Measurements from ENCODE around the gene OR2D3. TPM values are rescaled to one million over a fixed set of nuclear protein-coding genes. Genes with fewer than 3 reads are reported as not detected.

The OR2D3 gene
- total RNA-seq, 1 experiment from 2014 or later, result not detected

DNA sequence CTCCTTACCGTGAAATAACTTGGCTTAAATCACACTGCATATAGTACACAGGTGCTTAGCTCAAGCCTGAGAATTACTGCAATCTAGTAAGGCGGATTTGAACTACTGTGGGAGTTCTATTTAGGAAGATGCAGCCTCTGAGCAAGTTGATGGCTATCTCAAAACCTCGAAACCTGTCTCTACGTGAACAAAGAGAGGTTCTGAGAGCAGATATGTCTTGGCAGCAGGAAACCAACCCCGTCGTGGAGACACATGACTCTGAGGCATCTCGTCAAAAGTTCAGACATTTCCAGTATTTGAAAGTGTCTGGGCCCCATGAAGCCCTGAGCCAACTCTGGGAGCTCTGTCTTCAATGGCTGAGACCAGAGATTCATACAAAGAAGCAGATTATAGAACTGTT is 11.3 kb downstream of the OR2D3 start:
- H3K14ac ChIP-seq (ENCODE audit: insufficient read depth, low read length), result no peak overlapping the region
- H2BK15ac ChIP-seq (ENCODE audit: low read depth, low read length), result no peak overlapping the region
- no peak overlapping the region for H2BK12ac ChIP-seq (ENCODE audit: insufficient read length, low read depth, low read length)
- no peak overlapping the region for H3K56ac ChIP-seq (ENCODE audit: insufficient read length, low read depth, low read length)
- DNase-seq, result no peak
- Mint-ChIP-seq H3K27me3 (ENCODE audit: low read depth) (no peaks in the 10 kb centered on the region), H3K36me3 (ENCODE audit: insufficient read depth in 1 of 3, low read depth in 3 of 3) (peaks cover 21 to 54% (median 51%) of the 10 kb centered on the region in 3 experiments; a peak in 6 of 7 replicates), H3K9me3 (no peaks in the 10 kb centered on the region), H3K27ac (no peak overlapping the region), H3K4me3 (no peak overlapping the region), H3K4me1 (peaks cover 15% of the 10 kb centered on the region in 2 experiments)
- H4K5ac ChIP-seq (ENCODE audit: insufficient read length, low read depth, low read length), result no peak overlapping the region
- peaks cover 4% of the 10 kb centered on the region for H3K23me2 ChIP-seq (ENCODE audit: insufficient read length, low read depth, low read length, poor library complexity, severe bottlenecking)
- no peak overlapping the region for H3K18ac ChIP-seq (ENCODE audit: insufficient read length, low read depth, low read length)
- H3K27ac ChIP-seq (ENCODE audit: insufficient read length, low read depth, low read length), result no peak overlapping the region
- peaks cover 1% of the 10 kb centered on the region; the same call in 1 of the 2 replicates for H3K79me2 ChIP-seq (ENCODE audit: insufficient read depth, low read length)
- WGBS (ENCODE audit: extremely low coverage, insufficient read length, low lambda C conversion rate), result no CpG with 5 or more reads among the region's 7 CpGs
- H3K4me1 ChIP-seq (ENCODE audit: insufficient read depth, low read length), result no peaks in the 10 kb centered on the region
- no peak overlapping the region for H3T11ph ChIP-seq (ENCODE audit: low read length)
- no peak overlapping the region for H2BK5ac ChIP-seq (ENCODE audit: insufficient read length, low read length)
- no peaks in the 10 kb centered on the region for H3K9me3 ChIP-seq (ENCODE audit: control insufficient read depth, low read depth, low read length)
- no peak overlapping the region for H4K91ac ChIP-seq (ENCODE audit: insufficient read length, low read depth, low read length)
- no peak overlapping the region for H3K9ac ChIP-seq (ENCODE audit: extremely low read depth, insufficient read length, low read length)
- H4K20me1 ChIP-seq (ENCODE audit: control insufficient read depth, insufficient read depth, insufficient read length), result no peaks in the 10 kb centered on the region
- no peak overlapping the region for H4K8ac ChIP-seq (replicated peaks; ENCODE audit: insufficient read length, low read depth, low read length)
- no peak overlapping the region for H2BK20ac ChIP-seq (ENCODE audit: low read depth, low read length, poor library complexity, severe bottlenecking)
- H3K4me2 ChIP-seq (ENCODE audit: insufficient read depth, insufficient read length, low read length), result no peak overlapping the region
- H3K79me1 ChIP-seq (ENCODE audit: insufficient read depth, low read depth, low read length, poor library complexity, severe bottlenecking), result no peaks in the 10 kb centered on the region
- no peak for TF ChIP-seq CTCF (conservative IDR thresholded peaks at IDR 0.05)
- no peak overlapping the region for H3K23ac ChIP-seq (ENCODE audit: insufficient read length, low read depth, low read length)
- no peak overlapping the region for H2AK5ac ChIP-seq (ENCODE audit: insufficient read length, low read length)
- H2AFZ ChIP-seq (ENCODE audit: low read length), result no peak overlapping the region
- H3K27me3 ChIP-seq (ENCODE audit: insufficient read depth, low read length), result no peaks in the 10 kb centered on the region
- H3K4ac ChIP-seq (ENCODE audit: low read depth, low read length), result no peak overlapping the region
- H2BK120ac ChIP-seq (ENCODE audit: low read depth, low read length, poor library complexity, severe bottlenecking), result no peak overlapping the region
